HuH-7 (cell line): ENCODE data around the gene DTHD1.

ENCODE experiments used
- DNase-seq: peaks from one replicate; pipeline ENCODE4 v3.0.0; 2011; ENCODE audit warnings: low spot score

The DTHD1 gene

GRCh38 chr4:36316607-36317006, 35.2 kb downstream of the DTHD1 start:
- DNase-seq = no peak

GRCh38 chr4:36317721-36318120, 36.3 kb downstream of the DTHD1 start:
- DNase-seq = no peak

GRCh38 chr4:36320117-36320896, 38.9 kb downstream of the DTHD1 start:
- DNase-seq = no peak

GRCh38 chr4:36321176-36321575, 39.8 kb downstream of the DTHD1 start:
- no peak for DNase-seq

- no peak for DNase-seq
Measured at GRCh38 chr4:36322921-36323354, 41.5 kb downstream of the DTHD1 start.

- DNase-seq = no peak
Measured at GRCh38 chr4:36323816-36324419, 42.5 kb downstream of the DTHD1 start.

GRCh38 chr4:36324808-36325207, 43.4 kb downstream of the DTHD1 start:
- no peak for DNase-seq

- no peak for DNase-seq
Measured at GRCh38 chr4:36325499-36325898, 44.1 kb downstream of the DTHD1 start.

GRCh38 chr4:36325926-36326325, 44.5 kb downstream of the DTHD1 start:
- no peak for DNase-seq

- no peak for DNase-seq
Measured at GRCh38 chr4:36326476-36327029, 45.1 kb downstream of the DTHD1 start.

GRCh38 chr4:36327400-36327799, 46.0 kb downstream of the DTHD1 start:
- DNase-seq = no peak

- no peak for DNase-seq
Measured at GRCh38 chr4:36328130-36328529, 46.7 kb downstream of the DTHD1 start.

GRCh38 chr4:36329228-36329627, 47.8 kb downstream of the DTHD1 start:
- DNase-seq = no peak

GRCh38 chr4:36330796-36331195, 49.4 kb downstream of the DTHD1 start:
- no peak for DNase-seq

GRCh38 chr4:36332023-36332781, 50.8 kb downstream of the DTHD1 start:
- DNase-seq = no peak

GRCh38 chr4:36332782-36333131, 51.3 kb downstream of the DTHD1 start:
- no peak for DNase-seq

- DNase-seq = no peak
Measured at GRCh38 chr4:36333303-36333877, 52.0 kb downstream of the DTHD1 start.

- no peak for DNase-seq
Measured at GRCh38 chr4:36337665-36338185, 56.3 kb downstream of the DTHD1 start.

- no peak for DNase-seq
Measured at GRCh38 chr4:36338973-36339372, 57.6 kb downstream of the DTHD1 start.

- DNase-seq = no peak
Measured at GRCh38 chr4:36341936-36342335, 60.5 kb downstream of the DTHD1 start.

GRCh38 chr4:36343501-36344175, 62.2 kb downstream of the DTHD1 start:
- DNase-seq = no peak
